Neural cell (in vitro differentiated cells): ENCODE results near the gene MAP3K14. TPM values are rescaled to one million over a fixed set of nuclear protein-coding genes. Genes with fewer than 3 reads are reported as not detected.

ENCODE experiments used
- H2AFZ ChIP-seq: fragments of 200-600, 300-800 bp; sonication (generic), shearing (Covaris generic); 2 replicates; pipeline ENCODE4 v1.6.0; 2014; ENCODE audit warnings: low read depth, mild to moderate bottlenecking, antibody characterized with exemption, low read length, moderate library complexity
- H3F3A ChIP-seq: fragments of 200-600 bp; shearing (Covaris generic); 2 replicates; pipeline ENCODE4 v1.6.1; 2016; ENCODE audit warnings: mild to moderate bottlenecking, moderate library complexity, mixed read lengths, antibody characterized with exemption, low read length; ENCODE audit not compliant: insufficient read depth, poor library complexity, severe bottlenecking
- H3K27ac ChIP-seq: fragments of 200-600, 300-800 bp; sonication (generic), shearing (Covaris generic); 2 replicates; pipeline ENCODE4 v1.5.1; 2014; ENCODE audit warnings: mild to moderate bottlenecking, low read length, moderate library complexity
- H3K27me3 ChIP-seq: fragments of 300-800, 200-600 bp; sonication (generic), shearing (Covaris generic); 2 replicates; pipeline ENCODE4 v1.6.0; 2014; ENCODE audit warnings: mild to moderate bottlenecking, low read depth, low read length, moderate library complexity; ENCODE audit not compliant: insufficient read depth
- H3K36me3 ChIP-seq: fragments of 300-800, 200-600 bp; sonication (generic), shearing (Covaris generic); 2 replicates; pipeline ENCODE4 v1.5.1; 2014; ENCODE audit warnings: mild to moderate bottlenecking, antibody characterized with exemption, low read length, moderate library complexity; ENCODE audit not compliant: insufficient read depth
- H3K4me2 ChIP-seq: fragments of 300-800, 200-600 bp; sonication (generic), shearing (Covaris generic); 2 replicates; pipeline ENCODE4 v1.6.0; 2014; ENCODE audit warnings: mild to moderate bottlenecking, low read length
- H3K4me3 ChIP-seq: fragments of 300-800, 200-600 bp; sonication (generic), shearing (Covaris generic); 2 replicates; pipeline ENCODE4 v1.5.1; 2014; ENCODE audit warnings: mild to moderate bottlenecking, low read length, moderate library complexity
- H3K79me2 ChIP-seq: fragments of 200-600 bp; shearing (Covaris generic); replicated peaks from 2 replicates; pipeline ENCODE4 v1.6.0; 2014; ENCODE audit warnings: mild to moderate bottlenecking, low read length, moderate library complexity; ENCODE audit not compliant: insufficient read depth
- H3K9ac ChIP-seq: fragments of 300-800, 200-600 bp; sonication (generic), shearing (Covaris generic); 2 replicates; pipeline ENCODE4 v1.6.1; 2016; ENCODE audit warnings: mild to moderate bottlenecking, low read length, mixed read lengths
- H3K9me2 ChIP-seq: fragments of 200-600 bp; shearing (Covaris generic); 2 replicates; pipeline ENCODE4 v1.6.1; 2016; ENCODE audit warnings: mild to moderate bottlenecking, low read length, mixed read lengths; ENCODE audit not compliant: insufficient read depth
- H3K9me3 ChIP-seq: fragments of 200-600, 300-800 bp; sonication (generic), shearing (Covaris generic); 2 replicates; pipeline ENCODE4 v1.6.1; 2016; ENCODE audit warnings: mild to moderate bottlenecking, mixed run types, low read length, moderate library complexity, mixed read lengths
- H4K20me1 ChIP-seq: fragments of 200-600 bp; shearing (Covaris generic); 2 replicates; pipeline ENCODE4 v1.6.1; 2016; ENCODE audit warnings: mild to moderate bottlenecking, mixed run types; ENCODE audit not compliant: insufficient read depth
- CTCF ChIP-seq: fragments of 450-650 bp; IDR thresholded peaks from 2 replicates; pipeline ENCODE4 v1.5.1; 2014; ENCODE audit warnings: antibody characterized with exemption, mild to moderate bottlenecking, moderate library complexity; ENCODE audit not compliant: poor library complexity, severe bottlenecking
- EP300 ChIP-seq: fragments of 450-650 bp; conservative IDR thresholded peaks from 2 replicates; pipeline ENCODE4 v1.6.1; 2014; ENCODE audit warnings: antibody characterized with exemption, mild to moderate bottlenecking, moderate library complexity; ENCODE audit not compliant: poor library complexity, severe bottlenecking
- EZH2 ChIP-seq: fragments of 200-600, 300-800 bp; shearing (Covaris generic), sonication (generic); IDR thresholded peaks from 2 replicates; pipeline ENCODE4 v1.6.1; 2014; ENCODE audit warnings: antibody characterized with exemption, low read length, borderline replicate concordance, mild to moderate bottlenecking; ENCODE audit not compliant: insufficient read depth, poor library complexity, severe bottlenecking
- MXI1 ChIP-seq: fragments of 450-650 bp; conservative IDR thresholded peaks from 2 replicates; pipeline ENCODE4 v1.6.1; 2014; ENCODE audit warnings: antibody characterized with exemption, mild to moderate bottlenecking; ENCODE audit not compliant: poor library complexity, severe bottlenecking
- POLR2AphosphoS5 ChIP-seq: IDR thresholded peaks from 2 replicates; pipeline ENCODE4 v1.6.1; 2012
- RAD21 ChIP-seq: fragments of 450-650 bp; conservative IDR thresholded peaks from 2 replicates; pipeline ENCODE4 v1.6.1; 2014; ENCODE audit warnings: antibody characterized with exemption, mild to moderate bottlenecking, moderate library complexity
- REST ChIP-seq: IDR thresholded peaks from 2 replicates; pipeline ENCODE4 v1.6.1; 2012; ENCODE audit warnings: borderline replicate concordance
- SMC3 ChIP-seq: fragments of 450-650 bp; conservative IDR thresholded peaks from 2 replicates; pipeline ENCODE4 v1.6.1; 2014; ENCODE audit warnings: antibody characterized with exemption, mild to moderate bottlenecking, moderate library complexity; ENCODE audit not compliant: poor library complexity
- TAF1 ChIP-seq: IDR thresholded peaks from 2 replicates; pipeline ENCODE4 v1.6.1; 2012; ENCODE audit warnings: low read depth
- polyA plus RNA-seq: library from polyadenylated mRNA; depleted of rRNA; stranded (reverse); fragments of >200 nt; gene quantifications from 2 replicates; pipeline ENCODE4 v1.2.3, GENCODE V29; 2014

The MAP3K14 gene
- polyA plus RNA-seq, 1 donor from 2014 or later, result 6.7 TPM

GRCh38 chr17:45222996-45223538 is 93.8 kb downstream of the MAP3K14 start:
- no peak overlapping the region for H3K9ac ChIP-seq
- H3K4me2 ChIP-seq, result no peak overlapping the region

More at GRCh38 chr17:45222996-45223538, 93.8 kb downstream of the MAP3K14 start:
- H3K36me3 ChIP-seq, result no peaks in the 10 kb centered on the region
- no peak overlapping the region for H3K27ac ChIP-seq
- H3K9me3 ChIP-seq, result no peaks in the 10 kb centered on the region
- no peak for TF ChIP-seq CTCF
- no peak for TF ChIP-seq RAD21
- no peak for TF ChIP-seq EP300
- TF ChIP-seq SMC3, result no peak
- TF ChIP-seq TAF1, result no peak
- no peak for TF ChIP-seq POLR2AphosphoS5
- no peak for TF ChIP-seq REST
- TF ChIP-seq MXI1, result no peak
- no peak for TF ChIP-seq EZH2
- H3K79me2 ChIP-seq, result no peaks in the 10 kb centered on the region
- H3K9me2 ChIP-seq, result no peaks in the 10 kb centered on the region
- H4K20me1 ChIP-seq, result no peaks in the 10 kb centered on the region
- H2AFZ ChIP-seq, result no peak overlapping the region
- peaks cover 42% of the 10 kb centered on the region for H3K27me3 ChIP-seq
- H3F3A ChIP-seq, result no peaks in the 10 kb centered on the region
- peak overlapping the region; percentile 51 for H3K4me3 ChIP-seq
